Neuronal stem cell (in vitro differentiated cells): ENCODE results near the gene JAG2.

Experiments
- DNase-seq: peaks from one replicate; pipeline ENCODE4 v3.0.0-alpha.2; 2013; ENCODE audit warnings: low spot score
- H2AFZ ChIP-seq: one replicate; pipeline ENCODE4 v1.6.1; 2013; ENCODE audit warnings: mild to moderate bottlenecking, low read length, inconsistent platforms
- H2AK5ac ChIP-seq: 2 replicates; pipeline ENCODE4 v1.6.1; 2013; ENCODE audit warnings: low read depth, mild to moderate bottlenecking, inconsistent platforms, low read length, moderate library complexity, mixed read lengths
- H2BK120ac ChIP-seq: 2 replicates; pipeline ENCODE4 v1.6.1; 2013; ENCODE audit warnings: low read depth, mild to moderate bottlenecking, inconsistent platforms, low read length, moderate library complexity, mixed read lengths
- H2BK12ac ChIP-seq: one replicate; pipeline ENCODE4 v1.6.1; 2013; ENCODE audit warnings: low read length, inconsistent platforms
- H2BK15ac ChIP-seq: 2 replicates; pipeline ENCODE4 v1.6.1; 2013; ENCODE audit warnings: mild to moderate bottlenecking, low read length, inconsistent platforms, mixed read lengths
- H2BK5ac ChIP-seq: one replicate; pipeline ENCODE4 v1.6.1; 2013; ENCODE audit warnings: inconsistent platforms, mild to moderate bottlenecking, low read length, moderate library complexity
- H3K14ac ChIP-seq: one replicate; pipeline ENCODE4 v1.6.1; 2013; ENCODE audit warnings: low read length, inconsistent platforms
- H3K18ac ChIP-seq: 2 replicates; pipeline ENCODE4 v1.6.1; 2013; ENCODE audit warnings: low read length, inconsistent platforms
- H3K23ac ChIP-seq: 2 replicates; pipeline ENCODE4 v1.6.1; 2013; ENCODE audit warnings: low read depth, mild to moderate bottlenecking, mixed read lengths, low read length, inconsistent platforms; ENCODE audit not compliant: poor library complexity
- H3K27ac ChIP-seq: replicated peaks from 3 replicates; pipeline ENCODE4 v1.5.1; 2013; ENCODE audit warnings: low read length, inconsistent platforms
- H3K27me3 ChIP-seq, 3 experiments: 2 replicates each; pipeline ENCODE4 v1.6.1; 2013; ENCODE audit warnings: low read length in 3 of 3, mild to moderate bottlenecking in 2 of 3, inconsistent platforms in 1 of 3, low read depth in 1 of 3, mixed read lengths in 1 of 3, moderate library complexity in 1 of 3; ENCODE audit not compliant: control insufficient read depth in 3 of 3, insufficient read depth in 3 of 3
- H3K36me3 ChIP-seq, 2 donors: replicated peaks in 1 of 2; 2 replicates each; pipeline ENCODE4 v1.6.1; 2013; ENCODE audit warnings: low read length in 2 of 2; ENCODE audit not compliant: control insufficient read depth in 2 of 2, insufficient read depth in 2 of 2
- H3K4ac ChIP-seq: 2 replicates; pipeline ENCODE4 v1.6.1; 2013; ENCODE audit warnings: inconsistent platforms, mild to moderate bottlenecking, low read length, moderate library complexity
- H3K4me1 ChIP-seq, 2 donors: 1 replicate in 1 of 2; 2 replicates in 1 of 2; pipeline ENCODE4 v1.6.1; 2013; ENCODE audit warnings: low read length in 2 of 2, low read depth in 1 of 2; ENCODE audit not compliant: control insufficient read depth in 2 of 2, insufficient read depth in 1 of 2
- H3K4me2 ChIP-seq: one replicate; pipeline ENCODE4 v1.6.1; 2013; ENCODE audit warnings: mild to moderate bottlenecking, low read length, inconsistent platforms; ENCODE audit not compliant: insufficient read depth, poor library complexity, severe bottlenecking
- H3K4me3 ChIP-seq, 2 donors: 2 replicates each; pipeline ENCODE4 v1.5.1; 2013; ENCODE audit warnings: low read length in 2 of 2, mild to moderate bottlenecking in 2 of 2, inconsistent platforms in 1 of 2, moderate library complexity in 1 of 2
- H3K79me1 ChIP-seq: one replicate; pipeline ENCODE4 v1.6.1; 2013; ENCODE audit warnings: low read depth, mild to moderate bottlenecking, inconsistent platforms, low read length, moderate library complexity
- H3K9ac ChIP-seq: one replicate; pipeline ENCODE4 v1.6.1; 2013; ENCODE audit warnings: mild to moderate bottlenecking, low read depth, low read length, inconsistent platforms; ENCODE audit not compliant: poor library complexity
- H3K9me3 ChIP-seq, 2 donors: replicated peaks in 1 of 2; 2 replicates each; pipeline versions ENCODE3 to v1.6.1; 2013; ENCODE audit warnings: low read length in 2 of 2, mild to moderate bottlenecking in 2 of 2, inconsistent platforms in 1 of 2, low read depth in 1 of 2, mixed read lengths in 1 of 2, moderate library complexity in 1 of 2; ENCODE audit not compliant: control insufficient read depth in 2 of 2, insufficient read depth in 1 of 2
- H4K8ac ChIP-seq: one replicate; pipeline ENCODE4 v1.6.1; 2013; ENCODE audit warnings: low read depth, mild to moderate bottlenecking, inconsistent platforms, low read length, moderate library complexity
- H4K91ac ChIP-seq: one replicate; pipeline ENCODE4 v1.6.1; 2013; ENCODE audit warnings: low read length, low read depth, mild to moderate bottlenecking, inconsistent platforms; ENCODE audit not compliant: poor library complexity
- WGBS, 2 donors: extraction: QIAGEN DNeasy Blood & Tissue Kit; methylation state at CpG; one replicate each; pipeline ENCODE4 v1.1.7; 2013; ENCODE audit warnings: missing lambda C conversion rate in 2 of 2, mixed read lengths in 1 of 2; ENCODE audit not compliant: insufficient read length in 2 of 2, insufficient replicate concordance in 1 of 2; ENCODE audit errors: extremely low coverage in 2 of 2; 5-methylcytosine and 5-hydroxymethylcytosine counted together

Gene JAG2

GRCh38 chr14:105102893-105103292, 65.7 kb downstream of the JAG2 start:
- Histone ChIP-seq H2AK5ac (no peak overlapping the region), H3K14ac (no peak overlapping the region), H3K4ac (no peak overlapping the region), H3K79me1 (no peaks in the 10 kb centered on the region), H2BK5ac (no peak overlapping the region), H3K23ac (no peak overlapping the region), H3K18ac (no peak overlapping the region), H3K27me3 (peaks cover 0 to 6% (median 0%) of the 10 kb centered on the region in 3 experiments), H3K9me3 (peaks cover 13% of the 10 kb centered on the region in 2 donors), H4K91ac (no peak overlapping the region), H3K36me3 (no peaks in the 10 kb centered on the region), H2BK15ac (no peak overlapping the region), H3K27ac (no peak overlapping the region), H3K4me1 (no peaks in the 10 kb centered on the region), H3K9ac (no peak overlapping the region), H3K4me3 (no peak overlapping the region), H3K4me2 (no peak overlapping the region), H2BK12ac (no peak overlapping the region), H4K8ac (no peak overlapping the region), H2AFZ (no peak overlapping the region), H2BK120ac (no peak overlapping the region)
- no peak for DNase-seq
- WGBS, 2 donors = no CpG with 5 or more reads among the region's 3 CpGs

- no peak overlapping the region for H2BK5ac ChIP-seq
- H2BK120ac ChIP-seq = no peak overlapping the region
- no peak overlapping the region for H3K18ac ChIP-seq
- H3K4me3 ChIP-seq = no peak overlapping the region
- no peak overlapping the region for H2AFZ ChIP-seq
- H3K14ac ChIP-seq = no peak overlapping the region
- H2BK15ac ChIP-seq = no peak overlapping the region
- peaks cover 0 to 6% (median 0%) of the 10 kb centered on the region in 3 experiments for H3K27me3 ChIP-seq
- H3K27ac ChIP-seq = no peak overlapping the region
- H2BK12ac ChIP-seq = no peak overlapping the region
- H3K79me1 ChIP-seq = no peaks in the 10 kb centered on the region
- H3K4me2 ChIP-seq = no peak overlapping the region
- no peak overlapping the region for H2AK5ac ChIP-seq
- H3K9me3 ChIP-seq = peaks cover 13 to 15% of the 10 kb centered on the region in 2 donors
- DNase-seq = no peak
- H4K8ac ChIP-seq = no peak overlapping the region
- no peaks in the 10 kb centered on the region for H3K4me1 ChIP-seq
- H3K36me3 ChIP-seq = no peaks in the 10 kb centered on the region
- H3K4ac ChIP-seq = no peak overlapping the region
- no peak overlapping the region for H3K9ac ChIP-seq
- no peak overlapping the region for H4K91ac ChIP-seq
- no peak overlapping the region for H3K23ac ChIP-seq
- WGBS, 2 donors = no CpG with 5 or more reads among the region's 7 CpGs
Measured at GRCh38 chr14:105102361-105102870, 66.2 kb downstream of the JAG2 start.

GRCh38 chr14:105100910-105101309, 67.7 kb downstream of the JAG2 start:
- no peak overlapping the region for H3K23ac ChIP-seq
- peaks cover 0 to 13% (median 0%) of the 10 kb centered on the region in 3 experiments for H3K27me3 ChIP-seq
- no peak overlapping the region for H3K18ac ChIP-seq
- no peaks in the 10 kb centered on the region for H3K79me1 ChIP-seq
- H2BK5ac ChIP-seq = no peak overlapping the region
- no peak overlapping the region for H2AK5ac ChIP-seq
- no peak overlapping the region for H2AFZ ChIP-seq
- no peak overlapping the region for H3K4me2 ChIP-seq
- H2BK15ac ChIP-seq = no peak overlapping the region
- H3K36me3 ChIP-seq = no peaks in the 10 kb centered on the region
- H4K91ac ChIP-seq = no peak overlapping the region
- no peak for DNase-seq
- H3K4me3 ChIP-seq = no peak overlapping the region
- no peak overlapping the region for H3K9ac ChIP-seq
- peaks cover 13 to 15% of the 10 kb centered on the region in 2 donors for H3K9me3 ChIP-seq
- no peaks in the 10 kb centered on the region for H3K4me1 ChIP-seq
- no CpG with 5 or more reads among the region's 4 CpGs for WGBS, 2 donors
- H3K27ac ChIP-seq = no peak overlapping the region
- no peak overlapping the region for H4K8ac ChIP-seq
- no peak overlapping the region for H3K14ac ChIP-seq
- H3K4ac ChIP-seq = no peak overlapping the region
- no peak overlapping the region for H2BK12ac ChIP-seq
- H2BK120ac ChIP-seq = no peak overlapping the region

- Histone ChIP-seq H3K4me2 (no peak overlapping the region), H3K14ac (no peak overlapping the region)
- WGBS, 2 donors = no CpG with 5 or more reads among the region's 6 CpGs
Measured at GRCh38 chr14:105099778-105100177, 68.8 kb downstream of the JAG2 start.

More at GRCh38 chr14:105099778-105100177, 68.8 kb downstream of the JAG2 start:
- H3K79me1 ChIP-seq = no peaks in the 10 kb centered on the region
- H3K18ac ChIP-seq = no peak overlapping the region
- H2BK120ac ChIP-seq = no peak overlapping the region
- H3K36me3 ChIP-seq = no peaks in the 10 kb centered on the region
- peaks cover 0 to 25% (median 0%) of the 10 kb centered on the region in 3 experiments for H3K27me3 ChIP-seq
- no peak overlapping the region for H3K4me3 ChIP-seq
- H4K8ac ChIP-seq = no peak overlapping the region
- no peak overlapping the region for H3K4ac ChIP-seq
- H2BK15ac ChIP-seq = no peak overlapping the region
- DNase-seq = no peak
- H2BK12ac ChIP-seq = no peak overlapping the region
- no peak overlapping the region for H3K27ac ChIP-seq
- H4K91ac ChIP-seq = no peak overlapping the region
- peaks cover 13 to 15% of the 10 kb centered on the region in 2 donors for H3K9me3 ChIP-seq
- H2AFZ ChIP-seq = no peak overlapping the region
- no peaks in the 10 kb centered on the region for H3K4me1 ChIP-seq
- no peak overlapping the region for H3K9ac ChIP-seq
- H2BK5ac ChIP-seq = no peak overlapping the region
- H3K23ac ChIP-seq = no peak overlapping the region
- no peak overlapping the region for H2AK5ac ChIP-seq
